ENCODE results near the gene MCM5.
"Not testable (repeated sequence)": the region's sequence is repeated elsewhere in the genome, so short reads cannot be mapped to it uniquely, and the experiment has no call there.

The MCM5 gene

GRCh38 chr22:35452810-35453743 lies 53.1 kb downstream of the MCM5 start:
- no peak for DNase-seq

- no peak for DNase-seq
Measured at GRCh38 chr22:35454416-35455054, 54.6 kb downstream of the MCM5 start.

GRCh38 chr22:35455529-35455928 lies 55.6 kb downstream of the MCM5 start:
- no peak for DNase-seq

GRCh38 chr22:35456757-35457156 lies 56.8 kb downstream of the MCM5 start:
- DNase-seq: no peak

GRCh38 chr22:35457729-35458546 lies 58.0 kb downstream of the MCM5 start:
- no peak for DNase-seq

- no peak for DNase-seq
Measured at GRCh38 chr22:35458547-35459422, 58.8 kb downstream of the MCM5 start.

- no peak for DNase-seq
Measured at GRCh38 chr22:35459423-35459894, 59.5 kb downstream of the MCM5 start.

GRCh38 chr22:35459976-35460375 lies 60.0 kb downstream of the MCM5 start:
- not testable (repeated sequence) for DNase-seq

- no peak for DNase-seq
Measured at GRCh38 chr22:35460688-35461087, 60.7 kb downstream of the MCM5 start.

GRCh38 chr22:35462498-35463230 lies 62.7 kb downstream of the MCM5 start:
- no peak for DNase-seq

GRCh38 chr22:35463231-35463933 lies 63.4 kb downstream of the MCM5 start:
- DNase-seq: no peak

- no peak for DNase-seq
Measured at GRCh38 chr22:35464399-35464798, 64.5 kb downstream of the MCM5 start.

- no peak for DNase-seq
Measured at GRCh38 chr22:35465109-35465701, 65.3 kb downstream of the MCM5 start.

GRCh38 chr22:35467681-35468434 lies 67.9 kb downstream of the MCM5 start:
- DNase-seq: no peak

GRCh38 chr22:35470903-35471321 lies 71.0 kb downstream of the MCM5 start:
- DNase-seq: no peak

- DNase-seq: not testable (repeated sequence)
Measured at GRCh38 chr22:35471566-35471965, 71.6 kb downstream of the MCM5 start.

GRCh38 chr22:35472488-35472887 lies 72.5 kb downstream of the MCM5 start:
- no peak for DNase-seq

- no peak for DNase-seq
Measured at GRCh38 chr22:35473971-35474370, 74.0 kb downstream of the MCM5 start.
